ENCODE results near the gene DCC. TPM values are rescaled to one million over a fixed set of nuclear protein-coding genes. Genes with fewer than 3 reads are reported as not detected.

DCC gene
- total and polyA plus RNA-seq, 9 of the 15 experiments (the other 6 are each of a cell fraction or from before 2014, with no cell fraction given) = not detected

- Histone ChIP-seq H3K4me3 (no peak overlapping the region), H3K27ac (ENCODE audit: extremely low read depth, low read depth, low read length) (no peak overlapping the region), H3K79me2 (ENCODE audit: control insufficient read depth, insufficient read depth, low read length) (no peaks in the 10 kb centered on the region), H3K4me1 (replicated peaks in 1 of 2; ENCODE audit: control insufficient read depth in 2 of 2, insufficient read depth in 2 of 2, low read length in 2 of 2) (no peaks in the 10 kb centered on the region), H3K9me3 (replicated peaks; ENCODE audit: control insufficient read depth, insufficient read depth, low read depth, low read length) (no peaks in the 10 kb centered on the region), H2AFZ (ENCODE audit: low read depth, low read length) (no peak overlapping the region), H3K4me2 (ENCODE audit: insufficient read depth, low read length) (no peak overlapping the region), H3K36me3 (ENCODE audit: control insufficient read depth, insufficient read depth, low read length) (no peaks in the 10 kb centered on the region), H3K9me1 (ENCODE audit: control insufficient read depth, insufficient read depth, low read length) (no peaks in the 10 kb centered on the region), H4K20me1 (replicated peaks; ENCODE audit: control insufficient read depth, insufficient read depth, low read length) (no peaks in the 10 kb centered on the region), H3K27me3 (ENCODE audit: control insufficient read depth in 2 of 2, insufficient read depth in 2 of 2, low read length in 2 of 2) (no peaks in the 10 kb centered on the region), H3K9ac (ENCODE audit: insufficient read depth in 1 of 2, low read depth in 2 of 2, low read length in 2 of 2) (no peak overlapping the region)
- no peak for FAIRE-seq
- ChIA-PET POLR2A (no interaction called here), CTCF (ENCODE audit: low intra/inter-chr PET ratio) (no interaction called here)
- 0% methylated on average over 1 of the region's 1 CpG for WGBS (ENCODE audit: insufficient coverage, low coverage, missing lambda C conversion rate)
- TF ChIP-seq ZNF79 (CRISPR knock-in tag; IDR thresholded peaks at IDR 0.05; ENCODE audit: low read depth) = no peak
- no peak for TF ChIP-seq NFYB (IDR thresholded peaks at IDR 0.05; ENCODE audit: extremely low read depth, insufficient read length)
- TF ChIP-seq SETDB1 (IDR thresholded peaks at IDR 0.05; ENCODE audit: low read length) = no peak
- TF ChIP-seq SPI1 (IDR thresholded peaks at IDR 0.05; ENCODE audit: borderline replicate concordance, low read depth, low read length) = no peak
- no peak for TF ChIP-seq CBFB (CRISPR knock-in tag; IDR thresholded peaks at IDR 0.05)
- no peak for TF ChIP-seq ZFP30 (CRISPR knock-in tag; IDR thresholded peaks at IDR 0.05; ENCODE audit: borderline replicate concordance)
- no peak for TF ChIP-seq TAF1 (IDR thresholded peaks at IDR 0.05; ENCODE audit: control insufficient read depth, extremely low read depth, insufficient read depth, low read length, severe bottlenecking)
- TF ChIP-seq HOMEZ (CRISPR knock-in tag; IDR thresholded peaks at IDR 0.05) = no peak
- no peak for TF ChIP-seq ARID3A (IDR thresholded peaks at IDR 0.05; ENCODE audit: borderline replicate concordance, low read depth, low read length)
- DNase-seq (ENCODE audit: extremely low read depth in 1 of 4, low spot score in 3 of 4) = no peak
- no peak for ATAC-seq
- BruUV-seq (replicated peaks) = no TSS peak
- in situ Hi-C loops (cut with MboI) = no loop called here
- intact Hi-C loops (cut with micrococcal nuclease) = no loop called here
Measured at GRCh38 chr18:53028565-53028964, 688.6 kb downstream of the DCC start.

Measured in K562 (cell line).